HG02970 (cell line): ENCODE data around the gene BBS12.
A peak's percentile ranks its signal among the peaks of the same experiment; 100 is the strongest.

ENCODE experiments used
- ATAC-seq: cut with Tn5 transposase; IDR thresholded peaks from one replicate; pipeline ENCODE4 v1.9.1; 2021; ENCODE audit warnings: mild to moderate bottlenecking, moderate library complexity, moderate number of reproducible peaks; ENCODE audit not compliant: unreplicated experiment, low FRiP score

The BBS12 gene

DNA sequence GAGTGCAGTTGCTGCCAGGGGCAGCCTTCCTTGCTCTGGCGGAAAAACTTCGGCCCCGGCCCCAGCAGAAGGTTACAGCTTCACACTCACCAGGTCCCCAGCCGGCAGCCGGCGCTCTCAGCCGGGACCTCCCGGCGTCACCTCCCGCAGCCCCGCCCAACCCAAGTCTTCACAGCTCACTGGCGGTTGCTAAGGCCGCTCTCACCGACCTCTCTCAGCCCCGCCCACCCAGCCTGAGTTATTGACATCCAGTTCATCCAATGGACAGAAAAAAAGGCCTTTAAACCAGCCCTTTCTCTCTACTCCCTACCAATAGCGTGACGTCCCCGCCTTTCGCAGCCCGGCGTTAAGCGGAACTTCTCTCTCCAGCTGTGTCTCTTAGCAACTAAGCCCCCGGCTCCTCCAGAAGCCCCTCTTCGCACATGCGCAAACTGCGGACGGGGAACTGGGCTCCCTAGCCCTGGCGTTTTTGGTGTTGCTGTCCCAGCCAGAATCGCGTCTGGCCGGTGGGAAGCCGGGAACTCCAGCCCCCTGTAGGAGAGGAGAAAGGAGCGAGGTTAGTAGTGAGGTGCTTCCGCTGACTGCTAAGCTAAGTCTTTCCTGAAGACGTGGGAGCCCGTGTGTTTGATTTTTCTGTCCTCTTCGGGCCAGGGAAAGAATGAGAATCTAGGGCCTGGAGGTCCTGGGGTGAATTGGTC, at the start of gene BBS12:
Gene BBS12, plus strand, starts transcription at position 376 of the 698 bp plus-strand sequence. CDS start 9,189 bp downstream, outside the sequence.
- ATAC-seq, result peak; percentile 100

DNA sequence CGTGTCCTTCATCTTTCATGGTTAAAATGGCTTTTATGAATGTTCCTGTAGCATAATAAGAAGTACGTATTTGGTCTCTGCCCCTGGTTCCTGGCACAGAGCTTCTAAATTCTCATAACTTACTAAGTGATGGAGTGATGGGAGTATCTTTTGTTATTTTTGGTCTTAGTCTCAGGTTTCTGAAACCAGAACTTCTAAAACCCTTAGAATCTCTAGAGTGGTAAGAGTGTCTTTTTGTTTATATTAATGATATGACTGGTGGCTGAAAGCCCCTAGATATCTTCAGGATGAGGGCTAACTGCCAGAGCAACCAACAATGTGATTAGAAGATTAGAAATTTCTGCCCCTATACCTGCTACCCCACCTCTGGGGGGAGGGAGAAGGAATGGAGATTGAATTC, 45.8 kb upstream of the BBS12 start:
- no peak for ATAC-seq

DNA sequence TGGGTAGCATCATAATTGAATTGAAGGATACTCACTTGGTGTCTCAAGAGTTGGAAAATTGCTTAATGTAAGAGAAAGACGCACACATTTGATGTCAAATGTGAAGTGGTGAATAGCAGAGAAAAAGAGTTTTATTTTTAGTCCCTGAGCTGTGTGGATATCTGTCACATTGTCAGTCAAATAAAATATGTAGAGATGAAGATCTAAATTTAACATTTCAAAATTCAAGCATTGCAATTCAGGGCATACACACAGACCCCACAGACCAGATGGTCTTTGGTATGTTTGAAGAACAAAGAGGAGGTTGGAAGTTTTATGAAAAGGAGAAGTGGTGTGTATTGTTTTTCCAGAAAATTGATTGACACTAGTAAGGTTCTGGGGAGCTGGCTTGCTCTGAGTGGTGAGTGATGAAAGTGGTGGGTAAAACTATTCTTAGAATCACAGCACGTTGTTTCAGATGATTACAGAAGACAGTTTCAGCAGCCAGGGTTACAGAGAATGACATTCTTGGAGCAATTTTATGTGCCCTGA, 44.9 kb upstream of the BBS12 start:
- ATAC-seq, result no peak

DNA sequence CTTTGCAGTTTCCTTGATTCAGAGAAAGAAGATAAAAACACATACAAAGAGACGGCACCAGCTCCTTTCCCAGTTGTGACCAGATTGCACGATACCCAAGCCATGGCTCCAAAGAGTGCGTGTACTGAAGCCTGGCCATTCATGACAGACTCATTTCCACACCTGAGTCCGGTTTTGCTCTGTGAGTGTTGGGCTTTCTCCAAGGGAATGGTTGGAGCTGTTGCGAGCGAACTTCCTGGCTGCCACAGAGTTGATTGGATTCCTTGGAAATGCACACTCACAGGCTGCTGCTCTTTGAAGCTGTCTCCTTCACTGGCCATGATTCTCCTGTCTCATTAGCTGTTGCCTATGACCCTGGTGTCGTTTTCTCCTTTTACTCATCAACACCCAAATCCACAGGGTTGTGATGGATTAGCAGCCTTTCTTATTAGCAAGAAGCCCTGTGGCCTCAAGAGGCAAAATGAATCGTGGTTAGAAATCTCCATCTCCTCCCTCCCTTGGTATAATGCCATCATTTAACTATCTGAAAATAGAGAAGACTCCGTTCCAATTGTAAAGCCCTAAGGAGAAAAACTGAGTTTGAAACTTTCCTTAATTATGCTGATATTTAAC, 43.9 kb upstream of the BBS12 start:
- ATAC-seq, result no peak

DNA sequence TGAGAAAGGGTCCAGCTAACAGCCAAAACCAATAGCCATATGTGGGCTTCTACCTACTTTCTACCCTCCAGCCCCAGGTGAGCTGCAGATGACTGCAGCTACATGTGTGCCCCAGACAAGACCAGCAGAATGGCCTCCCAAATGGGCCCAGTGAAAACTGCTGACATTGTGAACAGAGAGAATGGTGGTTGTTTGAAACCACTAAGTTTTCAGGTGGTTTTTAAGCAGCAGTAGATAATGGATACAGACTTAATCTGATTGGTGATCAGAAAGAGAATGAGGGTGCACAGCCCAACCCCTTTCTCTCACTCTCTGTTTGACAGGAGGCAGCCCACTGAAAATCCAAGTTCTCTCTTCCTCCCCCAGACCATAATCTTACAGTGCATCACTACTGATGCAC, 42.5 kb upstream of the BBS12 start:
- ATAC-seq, result peak; percentile 81

GRCh38 chr4:122691988-122692387, 40.5 kb upstream of the BBS12 start:
- ATAC-seq, result no peak

DNA sequence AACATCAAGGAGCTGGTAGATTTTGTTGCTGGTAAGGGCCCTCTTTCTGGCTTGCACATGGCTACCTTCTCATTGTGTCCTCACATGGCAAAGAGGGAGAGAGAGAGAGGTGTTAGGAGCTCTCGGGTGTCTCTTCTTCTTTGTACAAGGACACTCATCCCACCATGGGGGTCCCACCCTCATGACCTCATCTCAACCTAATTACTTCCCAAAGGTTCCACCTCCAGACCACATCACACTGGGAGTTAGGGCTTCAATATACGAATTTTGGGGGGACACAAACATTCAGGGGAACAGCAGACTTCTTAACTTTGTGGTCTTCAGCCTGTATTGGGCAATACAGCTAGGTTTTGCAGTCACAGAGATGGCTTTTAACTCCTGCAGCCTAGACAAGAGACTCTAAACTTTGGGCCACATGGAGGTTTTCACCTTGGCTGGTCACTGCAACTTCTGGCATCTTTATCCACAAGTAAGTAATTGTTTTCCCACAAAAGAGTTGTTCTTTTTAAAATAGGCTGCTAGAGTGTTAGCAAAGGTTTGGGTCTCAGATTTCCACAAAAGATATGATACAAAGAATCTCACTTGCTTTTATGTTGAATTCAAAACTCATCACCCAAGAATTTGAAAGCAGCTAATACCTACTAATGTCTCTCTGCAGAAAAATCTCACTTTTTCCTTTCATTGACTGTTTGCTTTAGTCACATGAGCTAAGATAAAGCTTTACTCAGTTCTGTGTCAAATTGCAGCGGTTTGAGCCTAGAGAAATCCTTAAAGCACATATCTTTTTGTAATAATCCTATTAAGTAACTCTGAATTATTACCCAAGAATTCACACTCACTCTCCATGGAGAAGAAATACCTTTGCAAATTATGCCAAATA, 39.6 kb upstream of the BBS12 start:
- no peak for ATAC-seq

GRCh38 chr4:122695226-122695625, 37.3 kb upstream of the BBS12 start:
- no peak for ATAC-seq

GRCh38 chr4:122700178-122700725, 32.3 kb upstream of the BBS12 start:
- no peak for ATAC-seq

DNA sequence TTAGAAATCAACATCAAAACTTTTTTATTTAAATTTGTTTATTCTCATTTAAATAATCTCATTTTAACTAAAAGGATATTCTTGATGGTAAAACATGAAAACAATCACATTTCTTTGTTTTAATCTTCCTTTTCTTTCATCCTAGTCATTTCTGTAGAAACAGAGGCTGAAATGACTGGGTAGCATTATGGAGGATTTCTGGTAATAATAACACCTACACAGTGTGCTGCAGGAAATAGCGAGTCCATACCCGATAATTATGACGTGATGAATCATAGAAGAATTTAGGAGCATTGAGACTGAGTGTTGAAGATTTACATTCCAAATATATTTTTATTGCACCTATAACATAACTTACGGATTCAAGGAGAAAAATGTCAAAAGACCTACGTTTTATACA, 31.4 kb upstream of the BBS12 start:
- ATAC-seq, result no peak

DNA sequence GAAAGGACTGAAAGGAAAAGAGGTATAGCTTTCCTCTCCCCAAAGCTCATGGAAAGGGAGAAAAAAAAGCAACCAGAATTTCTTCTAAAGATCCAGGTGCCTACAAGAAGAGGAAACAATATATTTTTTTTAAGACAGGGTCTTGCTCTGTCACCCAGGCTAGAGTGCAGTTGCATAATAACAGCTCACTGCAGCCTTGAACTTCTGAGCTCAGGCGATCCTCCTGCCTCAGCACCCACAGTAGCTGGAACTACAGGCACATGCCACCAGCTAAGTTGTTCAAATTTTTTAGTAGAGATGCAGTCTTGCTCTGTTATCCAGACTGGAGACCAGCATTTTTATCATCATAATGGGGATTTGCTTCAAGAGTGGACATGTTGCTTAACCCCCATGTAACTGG, 30.5 kb upstream of the BBS12 start:
- ATAC-seq, result no peak

GRCh38 chr4:122702939-122703338, 29.6 kb upstream of the BBS12 start:
- ATAC-seq, result no peak

DNA sequence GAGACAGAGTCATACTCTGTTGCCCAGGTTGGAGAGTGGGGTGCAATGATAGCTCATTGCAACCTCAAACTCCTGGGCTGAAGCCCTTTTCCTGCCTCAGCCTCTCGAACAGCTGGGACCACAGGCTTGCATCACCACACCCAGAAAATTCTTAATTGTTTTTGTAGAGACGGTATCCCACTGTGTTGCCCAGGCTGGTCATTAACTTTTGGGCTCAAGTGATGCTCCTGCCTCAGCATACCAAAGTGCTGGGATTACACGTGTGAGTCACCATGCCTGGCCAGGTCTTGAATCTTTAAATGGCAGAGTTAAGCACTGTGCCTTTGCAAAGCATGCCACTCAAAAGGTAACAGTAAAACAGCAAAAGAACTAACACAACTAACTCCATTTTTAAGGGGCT, 28.6 kb upstream of the BBS12 start:
- no peak for ATAC-seq

DNA sequence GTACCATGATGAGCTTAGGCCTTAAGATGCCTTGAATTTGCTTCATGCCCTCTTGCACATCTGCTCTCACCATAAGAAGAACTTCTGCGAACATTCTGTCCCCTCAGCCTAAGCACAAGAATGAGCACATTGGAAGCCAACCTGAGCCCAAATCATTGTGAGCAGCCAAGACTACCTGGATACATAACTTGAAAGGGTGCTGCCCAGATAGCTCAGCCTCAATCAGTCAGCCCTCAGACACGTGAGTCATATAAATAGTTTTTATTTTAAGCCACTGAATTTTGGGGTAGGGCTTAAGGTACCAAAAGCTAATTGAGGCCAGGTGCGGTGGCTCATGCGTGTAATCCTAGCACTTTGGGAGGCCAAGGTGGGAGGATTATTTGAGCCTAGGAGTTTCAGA, 27.5 kb upstream of the BBS12 start:
- ATAC-seq, result no peak

DNA sequence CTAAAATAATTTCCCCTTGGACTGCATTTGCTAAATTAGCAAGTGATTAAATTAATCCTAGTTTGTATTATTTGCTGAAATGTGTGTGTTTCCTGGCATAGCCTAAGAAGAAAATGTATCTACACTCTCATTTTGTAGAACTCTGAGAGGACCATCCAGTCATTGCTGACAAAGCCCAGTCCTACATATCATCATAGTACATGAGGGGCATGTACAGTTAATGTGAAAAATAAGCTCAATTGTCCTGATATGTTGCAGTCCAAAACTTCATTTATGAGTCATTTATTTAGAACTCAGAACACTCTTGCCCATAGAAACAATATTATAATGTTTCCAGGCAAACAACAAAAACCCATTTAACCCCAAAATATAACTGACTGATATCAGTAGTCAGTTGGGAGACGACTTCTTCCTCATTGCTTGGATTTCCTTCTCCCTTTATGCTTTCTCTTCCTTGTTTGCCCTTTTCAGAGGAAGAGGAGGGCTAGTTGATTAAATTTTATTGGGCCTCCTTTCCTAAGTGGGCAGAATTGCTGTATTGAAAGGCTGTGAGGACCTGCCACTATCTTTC, 26.9 kb upstream of the BBS12 start:
- no peak for ATAC-seq

- no peak for ATAC-seq
Measured at GRCh38 chr4:122706511-122706910, 26.0 kb upstream of the BBS12 start.

GRCh38 chr4:122707497-122707896, 25.0 kb upstream of the BBS12 start:
- ATAC-seq, result no peak

- ATAC-seq, result no peak
Measured at GRCh38 chr4:122709236-122709635, 23.3 kb upstream of the BBS12 start.

DNA sequence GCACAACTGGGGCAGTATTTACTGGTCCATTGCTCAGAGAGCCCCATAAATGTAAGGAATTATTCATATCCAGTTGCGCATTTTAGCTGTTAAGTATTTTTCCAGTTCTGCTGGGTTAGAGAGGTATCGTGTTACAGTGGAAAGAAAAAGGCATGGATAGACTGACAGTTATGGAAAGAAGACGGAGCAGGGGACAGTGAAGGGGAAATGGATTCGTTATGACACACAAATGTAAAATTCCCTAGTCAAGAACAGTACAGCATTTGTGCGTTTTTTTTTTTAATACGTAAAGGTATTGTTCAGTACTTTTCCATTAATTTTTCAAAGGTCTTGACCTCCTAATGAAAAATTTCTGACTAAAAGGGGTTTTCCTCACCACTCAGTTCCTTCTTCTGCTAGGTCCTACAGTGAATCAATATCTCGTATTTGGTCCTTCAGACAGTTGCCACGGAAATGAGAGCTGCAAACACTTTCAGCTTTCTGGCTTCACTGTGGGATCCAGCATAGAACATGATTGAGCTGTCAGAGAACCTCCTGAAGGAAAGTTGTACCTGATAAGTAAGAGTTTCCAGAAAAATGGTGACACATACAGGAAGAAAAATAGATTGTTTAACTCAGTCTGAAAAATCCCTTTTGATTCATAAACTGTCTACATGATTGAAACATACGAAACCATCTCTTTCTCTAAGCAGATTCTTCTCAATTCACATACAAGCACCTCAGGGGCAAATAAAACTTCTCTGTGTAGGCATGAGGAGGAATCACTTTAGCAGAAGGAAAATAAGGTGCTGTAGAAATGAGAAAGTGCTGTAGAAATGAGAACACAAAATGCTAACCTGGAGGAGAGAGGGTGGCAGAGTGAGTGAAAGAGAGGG, 21.8 kb upstream of the BBS12 start:
- ATAC-seq, result peak; percentile 65

DNA sequence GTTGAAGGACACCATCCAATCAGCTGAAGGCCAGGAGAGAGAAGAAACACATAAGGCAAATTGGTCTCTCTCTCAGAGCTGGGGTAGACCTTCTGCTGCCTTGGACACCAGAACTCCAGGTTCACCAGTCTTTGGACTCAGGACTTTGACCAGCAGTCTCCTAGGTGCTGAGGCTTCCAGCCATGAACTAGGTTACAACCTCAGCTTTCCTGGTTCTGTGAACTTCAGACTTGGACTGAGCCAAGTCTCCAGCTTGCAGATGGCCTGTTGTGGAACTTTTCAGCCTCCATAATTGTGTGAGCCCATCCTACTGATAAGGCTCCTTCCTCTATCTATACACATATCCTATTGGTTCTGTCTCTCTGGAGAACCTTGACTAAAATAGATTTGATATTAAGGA, 20.6 kb upstream of the BBS12 start:
- ATAC-seq, result no peak
